Heart right ventricle (tissue), 16 donors: ENCODE results near the gene SARDH. TPM values are rescaled to one million over a fixed set of nuclear protein-coding genes. Genes with fewer than 3 reads are reported as not detected.

Experiments
- ATAC-seq, 8 donors: fragments of 200-7000 bp; cut with Tn5 transposase; one replicate each; pipeline ENCODE4 v1.9.1; 2020; ENCODE audit warnings: mild to moderate bottlenecking in 8 of 8, moderate library complexity in 8 of 8, moderate number of reproducible peaks in 1 of 8
- DNase-seq, 2 donors: peaks; one replicate each; pipeline ENCODE4 v3.0.0-alpha.2; 2020
- H3K27ac ChIP-seq, 10 donors: fragments of 200-600 bp; sonication (generic) in 2 of 10; one replicate each; pipeline versions ENCODE4 v1.5.0 to v1.8.0; 2020 to 2022; ENCODE audit warnings: mild to moderate bottlenecking in 3 of 10
- H3K27me3 ChIP-seq, 7 donors: fragments of 200-600 bp; one replicate each; pipeline ENCODE4 v1.8.0; 2021 to 2022; ENCODE audit warnings: mild to moderate bottlenecking in 2 of 7
- H3K36me3 ChIP-seq, 9 donors: fragments of 200-600 bp; sonication (generic) in 1 of 9; one replicate each; pipeline versions ENCODE4 v1.5.0 to v1.8.0; 2020 to 2022; ENCODE audit warnings: mild to moderate bottlenecking in 2 of 9
- H3K4me1 ChIP-seq, 9 donors: fragments of 200-600 bp; sonication (generic) in 1 of 9; one replicate each; pipeline versions ENCODE4 v1.5.0 to v1.8.0; 2020 to 2022; ENCODE audit warnings: mild to moderate bottlenecking in 4 of 9
- H3K4me3 ChIP-seq, 10 donors: fragments of 200-600 bp; sonication (generic) in 2 of 10; one replicate each; pipeline versions ENCODE4 v1.5.0 to v1.8.0; 2020 to 2022; ENCODE audit warnings: mild to moderate bottlenecking in 7 of 10, moderate library complexity in 2 of 10
- H3K9me3 ChIP-seq, 11 donors: fragments of 200-600 bp in 10 of 11; sonication (generic) in 2 of 11; one replicate each; pipeline versions ENCODE4 v1.5.0 to v1.8.0; 2013 to 2022; ENCODE audit warnings: mild to moderate bottlenecking in 2 of 11, control low read depth in 1 of 11, moderate library complexity in 1 of 11
- CTCF ChIP-seq, 9 donors: fragments of 200-600 bp; sonication (generic) in 2 of 9; IDR thresholded peaks; one replicate each; pipeline versions ENCODE4 v1.5.0 to v1.8.0; 2021 to 2022; ENCODE audit warnings: antibody characterized with exemption in 9 of 9, mild to moderate bottlenecking in 5 of 9, moderate library complexity in 1 of 9
- WGBS, 2 donors: extraction: QIAGEN DNeasy Blood & Tissue Kit; methylation state at CpG; one replicate each; pipeline ENCODE4 v1.1.7; 2013; ENCODE audit warnings: inconsistent platforms in 1 of 2; 5-methylcytosine and 5-hydroxymethylcytosine counted together
- intact Hi-C, 10 donors: fragments of 100-400 bp; cut with DNase I; formaldehyde crosslinking; loops; one replicate each; pipeline versions ENCODE4 v1.11.1 to v1.14.2; 2022
- polyA plus RNA-seq, 2 donors: library from polyadenylated mRNA; stranded (reverse); fragments of 200-250 nt; gene quantifications; one replicate each; pipeline ENCODE4 v1.2.3, GENCODE V29; 2013
- total RNA-seq, 10 donors: library from RNA; stranded (reverse); fragmentation: NEBNext Ultra II Directional in 3 of 10; extraction: Animal tissue kit (Norgen Biotek cat#: 25700) in 3 of 10; gene quantifications; one replicate each; pipeline versions ENCODE4 v1.2.1 to v1.2.4, GENCODE V29; 2021 to 2023
- donor health status: Arrhythmogenic right ventricular cardiomyopathy.
- donor health status: ischemic (EF 13 %, LVEDD 7.1; RV severe dilation, severe dysfunction).
- donor health status: healthy with polysubstance abuse.
- donor health status: DM: no; HTN: yes; CAD: no.
- donor health status: DM: no; HTN: no; CAD: no.
- donor health status: ischemic (EF 25% LVEDD 6.9; RV normal size, moderate dysfunction).
- donor health status: ischemic (EF 25% LVEDD 5.7; RV mildly dilated, moderate dysfunction).
- donor health status: healthy.
- donor health status: DM: yes; HTN: yes; CAD: no.
- donor health status: Ischemic cardiomyopathy.
- donor health status: ischemic (EF 35%, LVEDD 5.7; RV mildly dilated, moderate dysfunction).
- donor health status: nonischemic (EF 11% LVEDD 7.7; RV severe dilation, severe dysfunction).
- donor health status: DM: yes; HTN: yes; CAD: no.
- donor health status: PGD.
- donor health status: ischemic (EF 29% LVEDD 5.4; RV normal size, mild dysfunction).
- donor health status: nonischemic (EF 23%, LVEDD 6.1; RV moderate dilation, normal function).

The SARDH gene
- total and polyA plus RNA-seq, 12 donors: 0.28 to 1.8 (median 0.53) TPM

GRCh38 chr9:133710661-133711427 lies 27.3 kb downstream of the SARDH start:
- DNase-seq: no peak
- intact Hi-C loops: loop anchor here in 1 of 10 donors (10.0 kb wide), 1 partner anchor 126 kb away; no protein-coding TSS in a partner anchor
- WGBS, 2 donors: 79 to 84% methylated on average over 16 of the region's 16 CpGs

GRCh38 chr9:133709691-133710571 lies 28.2 kb downstream of the SARDH start:
- WGBS, 2 donors: 92% methylated on average over 32 of the region's 32 CpGs
- H3K9me3 ChIP-seq: no peaks in the 10 kb centered on the region
- ATAC-seq (no peak), DNase-seq (no peak)
- no peaks in the 10 kb centered on the region for H3K36me3 ChIP-seq
- H3K4me3 ChIP-seq: no peak overlapping the region
- no peak for TF ChIP-seq CTCF (IDR thresholded peaks at IDR 0.05)
- H3K27ac ChIP-seq: peak overlapping the region in 1 of 10 donors; percentile 25
- intact Hi-C loops: loop anchor here in 1 of 10 donors (10.0 kb wide), 1 partner anchor 125 kb away; no protein-coding TSS in a partner anchor
- peaks cover 0 to 27% (median 18%) of the 10 kb centered on the region in 7 donors for H3K27me3 ChIP-seq
- peaks cover 0 to 42% (median 13%) of the 10 kb centered on the region in 9 donors for H3K4me1 ChIP-seq

More at GRCh38 chr9:133710661-133711427, 27.3 kb downstream of the SARDH start:
- Histone ChIP-seq H3K9me3 (no peaks in the 10 kb centered on the region), H3K4me1 (peaks cover 4 to 51% (median 18%) of the 10 kb centered on the region in 9 donors), H3K4me3 (no peak overlapping the region), H3K27ac (peak overlapping the region in 4 of 10 donors; percentile 25 to 51 (median 40)), H3K36me3 (no peaks in the 10 kb centered on the region), H3K27me3 (peaks cover 0 to 31% (median 18%) of the 10 kb centered on the region in 7 donors)
- no peak for TF ChIP-seq CTCF (IDR thresholded peaks at IDR 0.05)
- ATAC-seq: no peak

GRCh38 chr9:133709015-133709611 lies 29.0 kb downstream of the SARDH start:
- Histone ChIP-seq H3K9me3 (no peaks in the 10 kb centered on the region), H3K4me3 (no peak overlapping the region), H3K4me1 (peaks cover 0 to 37% (median 13%) of the 10 kb centered on the region in 9 donors), H3K27ac (no peak overlapping the region), H3K27me3 (peaks cover 0 to 27% (median 20%) of the 10 kb centered on the region in 7 donors), H3K36me3 (no peaks in the 10 kb centered on the region)
- ATAC-seq: no peak
- peak in 1 of 9 donors; percentile 6 for TF ChIP-seq CTCF (IDR thresholded peaks at IDR 0.05)
- intact Hi-C loops: no loop called here
- DNase-seq: no peak
- 70 to 79% methylated on average over 26 of the region's 26 CpGs for WGBS, 2 donors
